Right lobe of liver (tissue), 4 donors: ENCODE measurements around the gene PRDM16.

ENCODE experiments used
- POLR2A ChIP-seq: fragments of 450-650 bp; IDR thresholded peaks from one replicate; pipeline ENCODE4 v1.6.1; 2017; ENCODE audit warnings: antibody characterized with exemption, mild to moderate bottlenecking
- TF ChIP-seq, protein P1 (sequence below), 4 donors: fragments of 200-600 bp in 3 of 4; fragments of 450-650 bp in 1 of 4; IDR thresholded peaks; one replicate each; pipeline versions ENCODE4 v1.5.1 to v1.8.0; 2016 to 2022; ENCODE audit warnings: antibody characterized with exemption in 4 of 4, mild to moderate bottlenecking in 2 of 4
- donor health status: DM: no; HTN: no; CAD: no.
- donor health status: DM: no; HTN: no; CAD: no.
- donor health status: DM: no; HTN: yes; CAD: no.

DNA sequence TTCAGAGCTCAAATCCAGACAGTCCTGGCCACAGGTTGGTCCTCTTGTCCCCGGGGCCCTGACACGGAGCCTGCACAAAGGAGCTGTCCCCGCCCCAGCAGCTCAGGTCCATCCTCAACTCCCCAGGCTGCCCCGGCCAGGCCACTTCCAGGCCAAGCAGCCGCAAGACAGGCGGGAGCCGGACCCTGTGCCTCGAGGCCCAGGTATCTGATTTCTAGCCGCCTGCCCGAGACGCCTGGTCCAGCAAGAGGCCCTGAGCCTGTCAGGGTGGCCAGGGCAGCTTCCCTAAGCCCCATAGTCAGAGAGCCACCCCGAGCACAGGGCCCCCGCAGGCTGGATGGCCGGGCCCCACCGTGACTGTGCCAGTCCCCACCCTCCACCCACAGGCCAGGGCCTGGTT is 165.3 kb downstream of the PRDM16 start:
- TF ChIP-seq, protein P1, sequence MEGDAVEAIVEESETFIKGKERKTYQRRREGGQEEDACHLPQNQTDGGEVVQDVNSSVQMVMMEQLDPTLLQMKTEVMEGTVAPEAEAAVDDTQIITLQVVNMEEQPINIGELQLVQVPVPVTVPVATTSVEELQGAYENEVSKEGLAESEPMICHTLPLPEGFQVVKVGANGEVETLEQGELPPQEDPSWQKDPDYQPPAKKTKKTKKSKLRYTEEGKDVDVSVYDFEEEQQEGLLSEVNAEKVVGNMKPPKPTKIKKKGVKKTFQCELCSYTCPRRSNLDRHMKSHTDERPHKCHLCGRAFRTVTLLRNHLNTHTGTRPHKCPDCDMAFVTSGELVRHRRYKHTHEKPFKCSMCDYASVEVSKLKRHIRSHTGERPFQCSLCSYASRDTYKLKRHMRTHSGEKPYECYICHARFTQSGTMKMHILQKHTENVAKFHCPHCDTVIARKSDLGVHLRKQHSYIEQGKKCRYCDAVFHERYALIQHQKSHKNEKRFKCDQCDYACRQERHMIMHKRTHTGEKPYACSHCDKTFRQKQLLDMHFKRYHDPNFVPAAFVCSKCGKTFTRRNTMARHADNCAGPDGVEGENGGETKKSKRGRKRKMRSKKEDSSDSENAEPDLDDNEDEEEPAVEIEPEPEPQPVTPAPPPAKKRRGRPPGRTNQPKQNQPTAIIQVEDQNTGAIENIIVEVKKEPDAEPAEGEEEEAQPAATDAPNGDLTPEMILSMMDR (IDR thresholded peaks at IDR 0.05), result no peak
- TF ChIP-seq POLR2A, result no peak
